Inferior parietal cortex (tissue), 1 donor: ENCODE results near the gene IQSEC3.
A peak's percentile ranks its signal among the peaks of the same experiment; 100 is the strongest.

ENCODE experiments used
- DNase-seq: peaks from one replicate; pipeline ENCODE4 v3.0.0-alpha.2; 2016; ENCODE audit errors: extremely low spot score

The IQSEC3 gene

DNA sequence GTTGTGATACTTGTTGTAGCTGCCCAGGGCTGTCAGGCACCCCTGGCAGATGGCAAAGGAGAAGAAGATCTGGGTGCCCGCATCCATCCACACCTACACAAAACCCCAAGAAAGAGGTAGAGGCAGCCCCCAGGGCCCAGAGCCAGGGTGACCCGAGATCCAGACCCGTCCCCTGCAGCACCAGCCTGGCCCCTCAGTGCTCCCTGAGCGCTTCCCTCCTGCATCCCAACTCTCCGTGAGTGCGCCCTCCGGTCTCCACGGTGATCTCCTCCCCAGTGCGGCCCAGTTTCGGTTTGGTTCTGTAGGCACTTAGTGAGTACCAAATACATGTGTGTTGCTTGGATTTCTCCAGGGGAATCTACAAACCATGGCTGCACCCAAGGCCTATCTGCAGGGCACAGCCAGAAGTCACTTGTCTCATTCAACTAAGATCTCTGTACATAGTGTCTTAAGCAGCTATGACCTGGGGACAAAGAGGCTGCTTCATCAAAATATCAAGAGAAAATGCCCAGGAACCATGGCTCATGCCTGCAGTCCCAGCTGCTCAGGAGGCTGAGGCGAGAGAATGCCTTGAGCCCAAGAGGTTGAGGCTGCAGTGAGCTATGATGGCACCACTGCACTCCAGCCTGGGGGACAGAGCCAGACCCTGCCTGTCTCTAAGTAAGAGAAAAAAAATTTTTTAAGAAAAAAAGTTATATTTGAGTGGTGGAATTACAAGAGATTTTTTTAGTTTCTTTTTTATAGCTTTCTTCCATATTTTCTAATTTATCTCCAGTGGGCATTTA, 131.5 kb downstream of the IQSEC3 start:
- no peak for DNase-seq

GRCh38 chr12:198705-199104, 132.1 kb downstream of the IQSEC3 start:
- no peak for DNase-seq

DNA sequence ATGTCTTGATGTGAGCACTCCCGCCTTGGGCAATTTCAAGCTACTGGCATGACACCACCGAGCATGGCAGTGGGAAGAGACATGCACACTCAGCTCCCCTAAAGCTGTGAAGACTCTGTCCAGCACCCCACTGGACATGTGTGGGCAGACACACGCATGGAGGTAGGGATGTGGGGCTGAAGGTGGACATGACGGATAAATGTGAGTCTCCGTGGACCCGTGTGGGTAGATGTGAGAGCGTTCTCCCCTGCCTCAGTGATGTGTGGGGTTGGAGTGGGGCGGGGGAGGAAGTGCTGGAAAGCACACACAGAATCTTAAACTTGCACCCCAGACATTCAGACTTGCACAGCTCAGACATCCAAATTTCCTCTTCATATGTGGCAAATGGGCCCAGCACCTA, 134.8 kb downstream of the IQSEC3 start:
- DNase-seq: peak; percentile 2

DNA sequence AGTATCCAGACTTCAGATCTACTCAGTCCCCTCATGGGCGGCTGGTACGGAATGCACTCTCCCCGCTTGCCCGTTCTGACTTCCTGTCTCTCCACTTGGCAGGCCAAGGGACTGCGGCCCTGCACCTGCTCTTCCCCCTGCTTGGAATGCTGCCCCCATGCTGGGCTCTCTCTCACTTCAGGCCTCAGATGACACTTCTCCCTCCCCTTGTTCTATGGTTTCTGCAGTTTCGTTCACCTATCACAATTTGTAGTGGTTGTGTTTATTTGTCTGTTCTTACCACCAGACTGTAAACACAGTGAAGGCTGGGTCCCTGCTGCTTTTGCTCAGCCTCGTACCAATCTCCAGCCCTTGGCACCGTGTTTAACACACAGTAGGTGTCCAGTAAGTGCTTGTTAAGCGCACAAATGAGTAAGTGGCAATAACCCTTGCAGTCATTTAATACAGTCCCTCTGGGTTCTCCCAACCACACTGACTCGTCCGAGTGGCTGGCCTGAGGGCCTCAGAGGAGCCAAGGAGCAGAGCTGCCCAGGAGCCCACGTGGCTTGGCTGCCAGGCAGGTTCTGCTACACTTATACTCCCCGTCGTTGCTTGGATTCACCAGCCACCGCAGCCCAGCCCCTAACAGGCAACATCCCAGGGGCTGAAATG, 135.6 kb downstream of the IQSEC3 start:
- DNase-seq: peak; percentile 10

DNA sequence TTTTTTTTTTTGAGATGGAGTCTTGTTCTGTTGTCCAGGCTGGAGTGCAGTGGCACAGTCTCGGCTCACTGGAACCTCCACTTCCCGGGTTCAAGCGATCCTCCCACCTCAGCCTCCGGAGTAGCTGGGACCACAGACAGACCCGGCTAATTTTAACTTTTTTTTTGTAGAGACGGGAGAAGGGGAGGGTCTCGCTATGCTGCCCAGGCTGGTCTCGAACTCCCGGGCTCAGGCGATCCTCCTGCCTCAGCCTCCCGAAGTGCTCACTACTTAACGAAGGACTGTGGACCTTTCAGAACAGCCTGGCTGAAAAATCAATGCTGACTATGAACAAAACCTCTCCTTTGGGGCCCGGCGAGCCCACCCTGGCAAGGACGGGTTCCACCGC, 136.5 kb downstream of the IQSEC3 start:
- no peak for DNase-seq

GRCh38 chr12:203462-204260, 137.1 kb downstream of the IQSEC3 start:
- DNase-seq: no peak

DNA sequence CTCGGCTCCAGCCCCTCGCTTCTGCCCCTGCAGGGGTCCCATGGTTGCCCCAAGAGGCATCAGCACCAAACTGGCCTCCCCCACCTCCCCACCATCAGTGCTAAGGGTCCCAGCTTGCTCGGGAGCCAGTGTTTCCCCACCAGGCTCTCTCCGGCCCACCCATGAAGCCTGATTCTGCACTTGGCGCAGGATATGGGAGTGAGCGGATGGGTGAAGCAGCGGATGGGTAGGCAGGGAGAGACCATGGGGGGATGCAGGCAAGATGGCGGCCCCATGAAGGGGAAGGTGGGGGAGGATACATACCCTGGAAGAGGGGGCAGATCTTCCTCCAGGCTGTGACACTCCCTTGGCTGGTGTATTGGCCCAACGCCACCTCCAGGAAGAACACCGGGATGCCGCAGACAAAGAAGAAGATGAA, 137.7 kb downstream of the IQSEC3 start:
- DNase-seq: no peak

DNA sequence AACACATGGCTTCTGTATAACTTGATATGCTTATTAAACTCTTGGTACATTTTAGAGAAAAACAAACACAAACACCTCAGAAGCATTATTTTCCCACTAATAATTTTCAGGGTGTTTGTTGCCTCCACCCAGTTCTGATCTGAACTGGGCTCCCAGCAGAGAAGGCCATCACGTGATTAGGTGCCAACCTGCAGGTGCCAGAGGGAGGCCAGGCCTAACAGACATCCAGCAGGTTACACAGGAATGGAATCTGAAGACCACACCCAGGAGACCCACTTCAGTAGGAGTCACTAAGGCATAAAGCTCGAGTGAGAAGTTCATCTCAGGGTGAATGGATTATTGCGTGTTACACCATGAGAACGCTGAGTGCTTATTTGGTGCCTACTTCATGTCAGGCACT, 138.5 kb downstream of the IQSEC3 start:
- no peak for DNase-seq

DNA sequence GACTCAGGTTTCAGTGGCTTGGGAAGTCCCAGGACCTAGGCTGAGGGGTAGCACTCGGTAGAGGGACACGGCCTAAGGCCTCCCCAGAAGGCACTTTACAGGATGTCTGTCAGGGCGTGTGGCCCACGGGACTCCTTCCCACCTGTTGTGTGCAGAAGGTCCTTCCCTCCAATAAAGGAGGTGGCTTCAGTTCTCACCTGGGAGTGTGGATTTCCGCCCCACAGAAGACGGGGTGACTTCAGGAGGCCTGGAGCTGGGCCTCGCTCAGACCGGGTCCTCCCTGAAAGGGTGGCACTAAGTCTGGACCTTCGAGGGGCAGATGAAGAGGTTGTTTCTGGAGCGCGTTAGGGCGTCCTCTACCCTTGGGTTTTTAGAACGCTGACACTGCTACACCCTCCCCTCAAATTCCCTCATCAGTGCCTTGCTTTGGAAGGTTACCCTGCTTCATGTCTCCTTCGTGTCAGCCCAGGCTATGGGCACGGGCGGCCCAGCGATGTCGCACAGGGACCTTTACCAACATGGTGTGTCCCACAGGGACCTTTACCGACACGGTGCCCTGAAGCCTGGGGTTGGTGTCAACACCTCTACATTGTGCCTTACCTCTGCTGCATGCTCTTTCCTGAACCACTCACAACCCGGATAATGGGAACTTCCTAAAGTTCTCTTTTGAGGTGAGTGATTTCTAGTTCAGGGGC, 140.3 kb downstream of the IQSEC3 start:
- DNase-seq: no peak

DNA sequence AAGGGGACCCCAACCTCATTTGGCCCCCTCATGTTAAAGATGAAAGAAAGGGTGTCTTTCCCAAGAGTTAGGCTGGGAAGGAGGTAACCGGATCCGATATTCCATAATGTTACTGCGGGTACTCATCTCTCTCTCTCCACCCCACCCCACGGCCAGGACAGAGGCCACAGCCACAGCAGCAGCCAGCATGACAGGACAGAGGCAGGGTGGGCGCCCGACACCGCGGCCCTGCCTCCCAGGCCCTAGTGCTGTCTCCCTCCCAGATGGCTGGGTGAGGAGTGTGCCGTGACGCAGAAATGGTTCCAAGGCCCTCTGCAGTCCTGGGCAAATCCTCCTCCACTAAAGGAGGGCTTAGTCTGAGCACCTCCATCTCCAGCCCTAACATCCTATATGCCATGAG, 141.2 kb downstream of the IQSEC3 start:
- no peak for DNase-seq

GRCh38 chr12:208813-209212, 142.2 kb downstream of the IQSEC3 start:
- no peak for DNase-seq

GRCh38 chr12:209246-209645, 142.7 kb downstream of the IQSEC3 start:
- no peak for DNase-seq

GRCh38 chr12:209851-210250, 143.3 kb downstream of the IQSEC3 start:
- no peak for DNase-seq

DNA sequence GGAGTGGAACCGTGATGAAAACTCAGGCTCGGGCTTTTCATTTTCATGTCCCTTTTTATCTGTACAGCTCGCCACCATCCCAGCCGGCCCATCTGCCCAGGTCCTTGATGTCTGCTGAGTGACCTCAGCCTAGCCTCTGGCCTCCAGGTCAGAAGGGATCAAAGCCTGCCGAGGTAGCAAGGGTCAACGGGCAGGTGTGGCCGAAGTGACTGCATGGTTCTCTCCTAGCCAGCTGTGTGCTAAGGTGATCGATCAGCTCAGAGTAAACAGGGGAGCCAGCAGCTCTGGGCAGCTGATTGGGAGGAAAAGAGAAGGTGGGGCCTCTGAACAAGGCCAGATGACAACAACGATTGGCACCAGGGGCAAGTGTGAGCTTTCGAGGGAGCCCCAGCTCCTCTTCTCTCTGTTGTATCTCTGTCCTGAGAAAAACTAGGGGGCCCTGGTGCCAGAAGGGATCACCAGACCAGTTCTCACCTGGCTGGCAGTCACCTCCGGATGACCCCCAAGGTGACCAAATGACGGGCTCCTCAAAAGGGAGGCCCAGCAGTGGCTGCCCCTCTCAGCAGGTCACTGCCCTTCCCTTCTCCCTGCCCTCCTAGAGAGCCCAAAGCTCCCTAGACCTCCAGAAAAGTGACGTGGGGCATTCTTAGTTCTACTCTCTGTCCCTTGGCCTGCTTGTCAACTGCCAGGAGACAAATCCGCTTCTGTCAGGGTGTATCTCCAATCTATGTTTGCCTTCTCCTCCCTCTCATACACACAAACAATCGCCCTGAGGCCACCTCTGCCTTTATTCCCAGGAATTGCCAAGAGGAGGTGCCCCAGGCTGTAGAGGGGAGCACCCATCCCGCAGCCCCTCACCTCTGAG, 143.9 kb downstream of the IQSEC3 start:
- DNase-seq: no peak

DNA sequence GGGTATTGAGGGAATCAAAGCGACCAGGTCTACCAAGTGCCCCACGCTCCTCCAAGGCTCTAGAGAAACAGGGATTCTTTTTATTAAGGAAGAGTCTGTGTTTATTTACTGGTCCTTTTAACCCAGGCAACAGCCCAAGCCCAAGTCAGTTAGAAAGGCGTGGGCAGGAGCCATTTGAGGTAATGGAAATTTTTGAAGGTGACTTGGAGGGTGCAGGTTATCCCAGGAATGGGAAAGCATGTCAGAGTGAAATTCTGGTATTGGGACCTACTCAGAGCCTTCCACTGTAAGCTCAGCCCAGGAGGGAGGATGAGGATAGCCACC, 144.5 kb downstream of the IQSEC3 start:
- DNase-seq: no peak

DNA sequence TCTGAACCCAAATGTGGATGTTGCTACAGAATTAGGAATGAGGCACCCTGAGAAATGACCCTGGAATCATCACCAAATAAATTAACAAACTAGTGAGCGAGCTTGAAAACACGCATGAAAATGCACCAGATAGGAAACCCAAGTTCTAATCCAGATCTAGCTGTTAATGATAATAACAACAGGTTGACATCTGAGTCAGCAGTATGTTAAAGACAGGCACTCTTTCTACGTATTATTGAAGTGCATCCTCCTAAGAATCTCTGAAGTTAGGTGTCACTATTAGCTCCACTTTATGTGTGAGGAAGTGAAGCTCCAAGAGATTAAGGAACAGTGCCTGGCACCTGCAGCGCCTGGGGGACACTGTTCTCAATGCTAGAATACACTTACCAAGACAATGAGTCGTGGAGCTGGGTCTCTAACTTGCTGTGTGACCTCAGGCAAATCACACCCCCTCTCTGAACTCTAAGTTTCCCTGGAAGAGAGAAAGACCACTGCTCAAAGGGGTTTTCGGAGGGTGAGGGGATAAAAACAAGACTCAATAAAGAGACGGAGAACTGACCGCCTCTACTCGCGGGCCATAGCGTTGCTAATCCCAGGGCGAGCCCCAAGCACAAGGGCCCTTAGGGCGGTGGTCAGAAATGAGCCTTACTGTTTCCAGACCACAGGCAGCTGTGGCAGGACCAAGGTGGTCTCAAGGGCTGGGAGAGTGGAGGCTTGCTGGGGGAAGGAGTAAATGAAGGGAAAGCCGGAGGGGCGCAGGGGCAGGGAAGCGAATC, 145.3 kb downstream of the IQSEC3 start:
- DNase-seq: no peak

GRCh38 chr12:212415-212714, 145.8 kb downstream of the IQSEC3 start:
- no peak for DNase-seq

DNA sequence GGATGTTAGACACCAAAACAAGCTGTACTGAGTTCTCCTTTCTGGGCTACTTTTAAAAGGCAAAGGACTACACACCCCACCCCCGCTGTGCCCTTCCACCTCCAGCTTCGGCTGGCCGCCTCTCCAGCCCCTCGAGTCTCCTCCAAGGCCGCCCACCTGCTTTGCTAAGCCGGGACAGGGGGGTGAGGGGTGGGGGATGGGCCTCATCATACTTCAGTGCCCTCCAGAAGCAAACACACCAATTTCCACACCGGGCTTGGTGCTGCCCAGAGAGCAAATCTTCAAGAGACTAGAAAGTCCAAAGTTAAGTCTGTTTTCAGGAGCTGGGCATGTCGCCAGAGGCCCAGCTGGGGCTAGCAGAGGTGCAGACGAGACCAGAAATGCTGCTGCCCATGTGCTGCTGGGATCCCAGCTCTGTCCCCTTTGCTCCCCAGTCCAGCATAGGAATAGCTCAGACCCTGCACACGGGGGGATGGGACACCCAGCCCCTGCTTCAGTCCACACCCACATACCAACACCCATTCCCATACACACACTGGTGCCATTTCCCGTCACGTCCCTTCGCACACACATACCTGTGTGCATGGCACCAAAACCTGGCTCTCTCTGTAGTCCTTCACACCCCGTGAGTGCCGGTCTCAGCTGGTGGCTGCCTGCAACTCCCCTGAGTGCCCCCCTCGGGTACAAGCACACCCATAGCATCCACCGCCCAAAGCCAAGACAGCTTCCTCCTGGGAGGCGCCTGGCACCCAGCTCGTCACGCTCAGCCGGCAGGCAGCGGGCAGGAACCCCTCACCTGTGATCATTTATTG, 146.4 kb downstream of the IQSEC3 start:
- DNase-seq: no peak

GRCh38 chr12:213527-213932, 147.0 kb downstream of the IQSEC3 start:
- DNase-seq: no peak
